Stimulated activated CD4-positive, alpha-beta T cell treated with anti-CD3 and anti-CD28 coated beads, Interleukin-15, amount 100 ng/mL, for 1 hour (primary cell): ENCODE measurements around the gene AKR1E2.

Experiments
- DNase-seq, 2 donors: peaks; one replicate each; pipeline ENCODE4 v3.0.0-alpha.2; 2020; ENCODE audit warnings: low read depth in 1 of 2, low spot score in 1 of 2

Gene AKR1E2

GRCh38 chr10:4889959-4890358 lies 64.0 kb downstream of the AKR1E2 start:
- no peak for DNase-seq

GRCh38 chr10:4892681-4893080 lies 66.7 kb downstream of the AKR1E2 start:
- no peak for DNase-seq

GRCh38 chr10:4894335-4894734 lies 68.3 kb downstream of the AKR1E2 start:
- DNase-seq: no peak
